ENCODE data around the gene ATXN1.
A peak's percentile ranks its signal among the peaks of the same experiment; 100 is the strongest.
"Not testable (repeated sequence)": the region's sequence is repeated elsewhere in the genome, so short reads cannot be mapped to it uniquely, and the experiment has no call there.

The ATXN1 gene

GRCh38 chr6:16639684-16640480, 121.4 kb downstream of the ATXN1 start:
- DNase-seq (ENCODE audit: low read depth): peak; percentile 57

- DNase-seq (ENCODE audit: low read depth): no peak
Observed at GRCh38 chr6:16637635-16638034, 123.6 kb downstream of the ATXN1 start.

GRCh38 chr6:16635810-16636602, 125.3 kb downstream of the ATXN1 start:
- no peak for DNase-seq (ENCODE audit: low read depth)

- no peak for DNase-seq (ENCODE audit: low read depth)
Observed at GRCh38 chr6:16635291-16635809, 125.9 kb downstream of the ATXN1 start.

DNA sequence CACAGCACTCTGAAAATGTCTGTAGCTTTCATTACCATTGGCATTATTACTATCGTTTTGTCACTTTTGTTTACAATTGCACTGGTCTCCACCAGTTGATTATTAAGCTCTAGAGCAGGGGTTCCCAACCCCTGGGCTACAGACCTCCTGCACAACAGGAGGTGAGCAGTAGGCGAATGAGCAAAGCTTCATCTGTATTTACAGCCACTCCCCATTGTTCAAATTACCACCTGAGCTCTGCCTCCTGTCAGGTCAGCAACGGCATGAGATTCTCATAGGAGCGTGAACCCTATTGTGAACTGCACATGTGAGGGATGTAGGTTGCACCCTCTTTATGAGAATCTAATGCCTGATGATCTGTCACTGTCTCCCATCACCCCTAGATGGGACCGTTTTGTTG, 126.4 kb downstream of the ATXN1 start:
- no peak for DNase-seq (ENCODE audit: low read depth)

DNA sequence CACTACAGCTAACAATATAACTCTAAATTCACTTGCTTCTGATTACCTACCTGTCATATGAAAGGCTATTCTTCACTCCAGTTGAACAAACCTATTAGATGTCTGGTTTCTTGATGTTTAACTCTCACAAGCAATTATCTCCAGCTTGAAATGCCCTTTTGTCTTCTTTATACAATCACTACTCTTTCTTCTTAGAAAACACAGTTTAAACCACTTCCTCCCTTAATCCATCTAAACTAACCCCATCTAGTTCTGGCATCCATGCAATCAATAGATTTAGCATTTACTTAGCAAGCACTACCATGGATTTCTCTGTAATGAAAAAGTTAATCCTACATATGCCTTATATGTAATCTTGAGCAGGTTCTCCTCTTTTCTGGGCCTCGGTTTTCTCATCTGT, 127.3 kb downstream of the ATXN1 start:
- no peak for DNase-seq (ENCODE audit: low read depth)

DNA sequence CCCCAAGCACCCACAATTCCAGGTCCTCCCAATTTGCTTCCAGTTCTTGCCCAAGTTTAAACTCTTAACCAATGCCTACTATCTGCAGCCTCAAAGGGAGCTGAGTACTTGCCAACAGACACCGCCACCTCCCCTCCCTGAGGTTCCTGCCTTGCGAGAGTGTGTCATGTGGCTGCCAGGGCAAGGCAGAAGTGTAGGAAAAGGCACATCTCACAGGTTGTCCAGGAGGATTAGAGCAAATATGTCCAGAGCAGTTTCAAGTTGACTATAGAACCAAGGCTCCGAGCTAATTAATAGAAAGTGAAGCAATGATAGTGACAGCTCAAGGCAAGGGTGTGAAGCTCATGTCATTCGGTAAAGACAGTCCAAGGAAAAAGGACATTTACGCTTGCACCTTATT, 127.8 kb downstream of the ATXN1 start:
- DNase-seq (ENCODE audit: low read depth): no peak

- DNase-seq (ENCODE audit: low read depth): no peak
Observed at GRCh38 chr6:16632101-16632500, 129.2 kb downstream of the ATXN1 start.

DNA sequence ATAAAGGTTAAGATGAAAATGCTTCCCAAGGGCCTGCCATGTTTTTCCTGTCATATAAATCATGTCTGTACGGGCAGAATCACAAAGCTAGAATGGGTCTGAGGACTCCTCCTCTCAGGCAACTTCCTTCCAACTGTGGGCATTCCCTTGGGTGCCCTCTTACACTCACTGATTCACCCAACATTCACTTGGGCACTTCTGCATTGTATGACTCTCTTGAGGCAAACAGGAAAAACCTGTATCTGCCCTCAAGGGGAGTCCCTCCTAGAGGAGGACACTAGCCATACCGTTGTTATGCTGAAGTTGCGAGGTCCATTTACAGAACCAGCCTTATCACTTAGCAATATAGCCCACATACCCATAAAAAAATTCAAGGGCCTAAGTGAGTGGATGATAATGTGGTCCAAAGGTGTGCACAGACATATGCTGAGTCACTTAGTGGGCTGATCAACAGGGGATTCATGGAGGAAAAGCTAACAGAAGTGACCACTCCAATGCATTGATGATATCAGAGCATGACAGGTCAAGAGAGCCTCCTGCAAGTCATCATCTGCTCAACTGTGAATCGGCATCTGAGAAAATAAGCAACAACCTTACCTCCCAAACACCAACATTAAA, 131.1 kb downstream of the ATXN1 start:
- DNase-seq (ENCODE audit: low read depth): no peak

DNA sequence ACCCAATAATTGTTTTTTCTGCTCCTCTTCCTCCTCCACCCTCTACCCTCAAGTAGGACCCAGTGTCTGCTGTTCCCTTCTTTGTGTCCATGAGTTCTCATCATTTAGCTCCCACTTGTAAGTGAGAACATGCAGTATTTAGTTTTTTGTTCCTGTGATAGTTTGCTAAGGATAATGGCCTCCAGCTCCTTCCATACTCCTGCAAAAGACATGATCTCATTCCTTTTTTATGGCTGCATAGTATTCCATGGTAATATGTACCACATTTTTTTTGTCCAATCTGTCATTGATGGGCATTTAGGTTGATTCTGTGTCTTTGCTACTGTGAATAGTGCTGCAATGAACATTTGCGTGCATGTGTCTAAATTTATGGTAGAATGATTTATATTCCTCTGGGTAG, 132.7 kb downstream of the ATXN1 start:
- DNase-seq (ENCODE audit: low read depth): not testable (repeated sequence)

- no peak for DNase-seq (ENCODE audit: low read depth)
Observed at GRCh38 chr6:16626650-16627049, 134.6 kb downstream of the ATXN1 start.

DNA sequence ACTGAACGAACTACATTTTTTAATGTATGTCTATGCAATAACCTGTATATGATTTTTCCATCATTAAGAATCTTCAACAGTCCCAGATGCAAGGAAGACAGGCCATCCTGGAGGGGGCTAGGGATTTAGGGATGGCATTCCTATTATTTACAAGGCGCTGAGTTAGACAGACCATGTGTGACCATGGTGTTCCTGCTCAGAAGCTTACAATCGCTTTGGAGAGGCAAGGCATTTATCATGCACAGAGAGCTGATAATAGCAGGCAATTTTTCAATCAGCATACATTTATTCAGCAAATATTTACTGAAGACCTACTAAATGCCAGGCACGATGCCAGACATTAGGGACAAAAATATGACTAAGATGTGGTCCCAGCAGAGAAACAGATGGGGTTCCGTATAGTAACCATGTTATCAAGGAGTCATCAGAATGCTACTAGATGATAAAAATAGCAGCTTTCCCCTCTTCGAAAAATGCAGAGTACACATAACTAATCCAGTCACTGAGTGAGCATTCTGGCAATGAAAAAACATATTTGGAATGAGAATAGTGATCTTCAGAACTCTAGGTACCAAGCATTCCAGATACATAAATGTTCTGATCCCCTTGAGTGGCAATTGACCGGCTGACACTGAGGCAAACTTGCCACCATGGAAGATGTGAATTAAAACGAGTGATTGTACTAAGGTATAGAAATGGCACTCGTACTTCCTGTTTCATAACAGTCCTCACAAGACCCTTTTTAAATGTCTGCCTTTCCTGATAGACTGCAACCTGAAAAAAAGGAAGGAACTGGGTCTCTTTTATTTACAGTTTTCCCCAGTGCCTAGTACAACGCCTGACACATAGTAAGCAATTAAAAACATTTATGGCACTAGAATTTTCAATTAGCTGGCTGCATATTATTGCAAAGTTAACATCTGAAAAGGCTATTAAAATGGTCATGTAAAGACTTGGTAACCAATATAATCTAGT, 135.7 kb downstream of the ATXN1 start:
- DNase-seq (ENCODE audit: low read depth): no peak

GRCh38 chr6:16624636-16625290, 136.5 kb downstream of the ATXN1 start:
- no peak for DNase-seq (ENCODE audit: low read depth)

GRCh38 chr6:16623731-16624130, 137.5 kb downstream of the ATXN1 start:
- DNase-seq (ENCODE audit: low read depth): no peak

GRCh38 chr6:16623029-16623653, 138.1 kb downstream of the ATXN1 start:
- DNase-seq (ENCODE audit: low read depth): no peak

GRCh38 chr6:16622193-16622592, 139.1 kb downstream of the ATXN1 start:
- no peak for DNase-seq (ENCODE audit: low read depth)

- no peak for DNase-seq (ENCODE audit: low read depth)
Observed at GRCh38 chr6:16621002-16621401, 140.3 kb downstream of the ATXN1 start.

DNA sequence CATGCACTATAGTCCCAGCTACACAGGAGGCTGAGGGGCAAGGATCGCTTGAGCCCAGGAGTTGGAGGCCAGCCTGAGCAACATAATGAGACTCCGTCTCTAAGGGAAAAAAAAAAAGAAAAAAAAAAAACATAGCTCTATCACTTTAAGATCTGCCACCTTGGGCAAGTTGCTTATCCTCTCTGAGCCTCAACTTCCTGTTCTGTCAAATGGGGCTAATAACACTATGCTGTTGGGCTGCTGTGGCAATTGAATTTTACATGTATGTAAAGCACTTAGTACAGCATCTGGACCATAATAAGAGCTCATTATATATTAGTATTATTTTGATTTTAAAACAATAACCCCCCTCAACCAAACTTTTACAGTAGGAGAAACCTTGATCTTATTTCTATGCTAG, 141.5 kb downstream of the ATXN1 start:
- DNase-seq (ENCODE audit: low read depth): no peak

- no peak for DNase-seq (ENCODE audit: low read depth)
Observed at GRCh38 chr6:16618962-16619361, 142.3 kb downstream of the ATXN1 start.

- DNase-seq (ENCODE audit: low read depth): not testable (repeated sequence)
Observed at GRCh38 chr6:16615215-16615614, 146.0 kb downstream of the ATXN1 start.
